Astrocyte of the cerebellum (primary cell): ENCODE data around the gene ITPK1.

ENCODE experiments used
- DNase-seq: peaks from one replicate; pipeline ENCODE4 v3.0.0-alpha.2; 2011; ENCODE audit warnings: low read depth
- H3K4me3 ChIP-seq: 2 replicates; pipeline ENCODE4 v1.5.1; 2011; ENCODE audit warnings: mild to moderate bottlenecking, low read depth, low read length, moderate library complexity
- CTCF ChIP-seq: IDR thresholded peaks from 2 replicates; pipeline ENCODE4 v1.5.1; 2012; ENCODE audit warnings: low read length, low read depth, moderate library complexity, mild to moderate bottlenecking; ENCODE audit errors: missing control alignments
- in situ Hi-C: cut with HindIII; loops from 2 replicates; pipeline ENCODE4 v1.10.0; 2017; ENCODE audit warnings: low sequenced_read_pairs

The ITPK1 gene

GRCh38 chr14:93015064-93015463, 100.7 kb downstream of the ITPK1 start:
- TF ChIP-seq CTCF = no peak

GRCh38 chr14:93014058-93015023, 101.4 kb downstream of the ITPK1 start:
- no peak for DNase-seq
- in situ Hi-C loops = no loop called here
- no peak overlapping the region for H3K4me3 ChIP-seq
- TF ChIP-seq CTCF = no peak

More at GRCh38 chr14:93015064-93015463, 100.7 kb downstream of the ITPK1 start:
- H3K4me3 ChIP-seq = no peak overlapping the region
- DNase-seq = no peak
- in situ Hi-C loops = no loop called here

- in situ Hi-C loops = no loop called here
These were observed 102.6 kb downstream of the ITPK1 start for GRCh38 chr14:93012951-93013719.

DNA sequence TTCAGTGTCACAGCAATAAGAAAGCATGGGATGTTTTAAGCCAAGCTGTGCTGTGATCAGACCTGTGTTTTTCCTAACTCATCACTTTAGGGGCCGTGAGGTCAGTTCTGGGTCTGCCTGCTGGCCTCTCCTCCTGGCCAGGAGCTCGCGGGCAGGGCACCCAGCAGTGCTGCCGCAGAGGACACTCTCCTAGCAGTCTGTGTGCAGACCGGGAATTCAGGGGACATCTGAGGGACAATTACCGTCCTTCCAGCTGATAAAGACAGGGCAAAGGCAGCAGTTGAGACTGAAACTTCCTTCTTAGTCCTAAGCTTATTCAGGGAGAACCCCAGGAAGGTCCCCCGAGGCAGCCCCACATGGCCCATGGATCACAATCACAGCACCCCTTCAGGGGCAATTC, 103.2 kb downstream of the ITPK1 start:
- in situ Hi-C loops = no loop called here
- no peak overlapping the region for H3K4me3 ChIP-seq
- DNase-seq = no peak
- no peak for TF ChIP-seq CTCF

More at GRCh38 chr14:93012951-93013719, 102.6 kb downstream of the ITPK1 start:
- no peak overlapping the region for H3K4me3 ChIP-seq
- no peak for TF ChIP-seq CTCF
- DNase-seq = no peak

DNA sequence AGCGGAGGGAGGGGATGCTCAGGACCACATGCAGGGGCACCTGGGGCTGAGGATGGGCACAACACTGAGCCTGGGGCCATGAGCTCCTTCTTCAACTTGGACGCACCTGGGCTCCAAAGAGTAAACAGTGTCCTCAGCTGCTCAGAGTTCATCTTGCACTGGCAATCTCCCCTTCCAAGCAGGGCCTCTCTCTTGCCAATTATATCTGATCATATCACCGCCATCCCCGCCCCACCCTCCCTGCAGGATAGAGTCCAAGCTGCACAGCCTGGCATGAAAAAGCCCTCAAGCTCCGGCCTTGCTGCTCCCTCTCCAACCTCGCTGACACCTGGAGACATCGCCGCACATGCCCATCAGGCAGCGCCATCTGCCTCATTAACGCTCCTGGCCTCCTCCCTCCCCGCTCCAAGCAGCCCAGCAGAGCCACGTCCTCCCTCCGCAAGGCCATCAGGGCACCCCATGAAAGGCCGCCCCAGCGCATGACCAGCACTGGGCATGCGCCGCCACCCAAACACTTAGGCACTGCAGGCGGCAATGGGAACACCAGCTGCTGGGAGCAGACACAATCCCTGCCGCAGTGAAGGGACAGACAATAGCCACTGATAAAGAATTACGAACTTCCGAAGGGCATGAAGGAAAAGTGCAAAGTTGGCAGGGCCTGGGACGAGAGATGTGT, 103.9 kb downstream of the ITPK1 start:
- in situ Hi-C loops = no loop called here
- no peak for DNase-seq
- no peak overlapping the region for H3K4me3 ChIP-seq
- TF ChIP-seq CTCF = no peak

DNA sequence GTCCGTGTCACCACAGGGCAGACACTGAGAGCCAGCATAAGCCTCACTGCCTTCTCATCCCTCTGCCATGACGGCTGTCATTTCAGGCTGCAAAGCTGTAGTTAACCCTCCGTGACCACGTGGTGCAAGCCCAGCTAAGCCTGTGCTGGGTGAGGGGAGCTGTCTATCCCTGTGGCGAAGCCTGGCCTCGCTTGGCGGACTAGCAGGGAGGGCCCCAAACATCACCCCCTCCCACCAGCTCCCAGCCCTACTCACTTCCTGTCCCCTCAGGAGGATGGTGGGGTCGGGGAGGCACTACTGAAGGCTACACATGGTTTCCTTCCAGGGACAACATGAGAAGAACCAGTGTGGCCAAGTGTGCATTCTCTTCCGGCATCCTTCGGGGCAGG, 104.6 kb downstream of the ITPK1 start:
- no peak for TF ChIP-seq CTCF
- in situ Hi-C loops = no loop called here
- DNase-seq = no peak
- H3K4me3 ChIP-seq = no peak overlapping the region
